Measurements from ENCODE around the gene SP110.

Gene SP110

DNA sequence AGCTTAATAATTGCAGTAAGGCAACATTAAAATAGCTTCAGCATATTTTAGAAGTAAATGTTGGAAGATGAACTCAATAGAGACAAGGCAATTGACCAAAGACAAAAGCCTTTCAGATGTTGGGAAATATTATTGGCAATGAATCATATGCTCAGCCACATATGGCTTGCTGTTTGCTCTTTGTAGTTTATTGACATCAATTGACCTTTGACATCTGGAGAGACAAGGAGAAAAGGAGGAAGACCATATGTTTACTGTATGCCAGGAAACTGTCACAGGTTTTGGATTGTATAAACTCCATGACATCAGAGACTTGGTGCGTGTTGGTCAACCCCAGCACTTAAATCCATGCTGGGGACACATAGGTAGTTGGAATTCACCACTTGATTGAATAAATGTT, 90.4 kb downstream of the SP110 start:
- ChIA-PET POLR2A (no interaction called here), CTCF (interaction anchor here (0.5 kb wide), 1 partner anchor 695 kb away, joined by 3 read pairs; no protein-coding TSS in a partner anchor)
- TF ChIP-seq ZNF155 (tag by site-specific recombination; IDR thresholded peaks at IDR 0.05), result no peak
- Histone ChIP-seq H3K4me1 (ENCODE audit: control insufficient read depth, insufficient read depth, low read length) (no peaks in the 10 kb centered on the region), H3K4me3 (ENCODE audit: low read depth, low read length) (no peak overlapping the region), H3K36me3 (ENCODE audit: control insufficient read depth in 2 of 2, insufficient read depth in 1 of 2, low read length in 2 of 2) (no peaks in the 10 kb centered on the region), H3K9me3 (ENCODE audit: control insufficient read depth, insufficient read depth, low read depth, low read length) (no peaks in the 10 kb centered on the region), H3K27ac (ENCODE audit: extremely low read depth, low read depth, low read length) (no peak overlapping the region)

DNA sequence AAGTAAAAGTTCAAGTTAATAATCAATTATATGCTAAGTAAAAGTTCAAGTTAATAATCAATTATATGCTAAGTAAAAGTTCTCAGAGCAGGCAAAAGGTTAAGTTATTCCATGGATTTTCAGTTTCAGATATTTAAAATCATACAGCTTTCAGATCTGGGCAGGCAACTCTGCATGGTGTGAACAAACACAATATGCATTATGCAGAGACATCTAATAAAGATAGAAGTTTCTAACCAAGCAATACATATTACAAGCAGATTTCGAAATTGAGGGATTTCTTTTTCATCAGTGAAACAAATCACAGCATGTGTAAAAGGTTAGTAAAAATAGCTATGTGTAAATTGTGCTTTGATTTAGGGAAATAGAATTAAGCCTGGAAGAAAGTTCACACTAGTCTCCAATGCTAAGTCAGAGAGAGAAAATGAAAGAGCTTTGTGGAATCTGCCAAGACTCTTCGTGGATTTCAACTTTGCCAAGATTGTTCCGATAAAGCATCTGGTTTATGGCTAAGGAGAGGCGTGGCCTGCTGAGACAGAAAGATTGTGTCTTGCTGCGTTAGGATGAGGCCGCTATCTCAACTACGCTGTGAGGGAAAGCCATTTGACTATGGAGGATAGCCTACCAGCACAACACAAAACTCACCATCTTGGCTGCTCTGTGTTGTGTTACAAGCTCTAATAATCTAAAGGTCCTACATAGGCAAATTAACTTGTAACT, 91.0 kb downstream of the SP110 start:
- H3K27ac ChIP-seq (ENCODE audit: extremely low read depth, low read depth, low read length), result no peak overlapping the region
- ChIA-PET CTCF (interaction anchor here (0.5 to 0.9 kb wide), 4 partner anchors 38 to 696 kb away, joined by 3 read pairs; no protein-coding TSS in a partner anchor), POLR2A (no interaction called here)
- H3K4me3 ChIP-seq (ENCODE audit: low read depth, low read length), result no peak overlapping the region
- no peaks in the 10 kb centered on the region for H3K4me1 ChIP-seq (ENCODE audit: control insufficient read depth, insufficient read depth, low read length)
- TF ChIP-seq ZNF394 (tag by site-specific recombination; IDR thresholded peaks at IDR 0.05; ENCODE audit: borderline replicate concordance) (no peak), ZNF157 (tag by site-specific recombination; IDR thresholded peaks at IDR 0.05) (no peak), ZNF48 (tag by site-specific recombination; IDR thresholded peaks at IDR 0.05) (no peak), ZNF629 (tag by site-specific recombination; IDR thresholded peaks at IDR 0.05) (no peak), GLIS1 (tag by site-specific recombination; IDR thresholded peaks at IDR 0.05) (no peak)
- TF ChIP-seq, protein P1, sequence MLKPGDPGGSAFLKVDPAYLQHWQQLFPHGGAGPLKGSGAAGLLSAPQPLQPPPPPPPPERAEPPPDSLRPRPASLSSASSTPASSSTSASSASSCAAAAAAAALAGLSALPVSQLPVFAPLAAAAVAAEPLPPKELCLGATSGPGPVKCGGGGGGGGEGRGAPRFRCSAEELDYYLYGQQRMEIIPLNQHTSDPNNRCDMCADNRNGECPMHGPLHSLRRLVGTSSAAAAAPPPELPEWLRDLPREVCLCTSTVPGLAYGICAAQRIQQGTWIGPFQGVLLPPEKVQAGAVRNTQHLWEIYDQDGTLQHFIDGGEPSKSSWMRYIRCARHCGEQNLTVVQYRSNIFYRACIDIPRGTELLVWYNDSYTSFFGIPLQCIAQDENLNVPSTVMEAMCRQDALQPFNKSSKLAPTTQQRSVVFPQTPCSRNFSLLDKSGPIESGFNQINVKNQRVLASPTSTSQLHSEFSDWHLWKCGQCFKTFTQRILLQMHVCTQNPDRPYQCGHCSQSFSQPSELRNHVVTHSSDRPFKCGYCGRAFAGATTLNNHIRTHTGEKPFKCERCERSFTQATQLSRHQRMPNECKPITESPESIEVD (tag by site-specific recombination; IDR thresholded peaks at IDR 0.05), result no peak
- TF ChIP-seq, protein P2, sequence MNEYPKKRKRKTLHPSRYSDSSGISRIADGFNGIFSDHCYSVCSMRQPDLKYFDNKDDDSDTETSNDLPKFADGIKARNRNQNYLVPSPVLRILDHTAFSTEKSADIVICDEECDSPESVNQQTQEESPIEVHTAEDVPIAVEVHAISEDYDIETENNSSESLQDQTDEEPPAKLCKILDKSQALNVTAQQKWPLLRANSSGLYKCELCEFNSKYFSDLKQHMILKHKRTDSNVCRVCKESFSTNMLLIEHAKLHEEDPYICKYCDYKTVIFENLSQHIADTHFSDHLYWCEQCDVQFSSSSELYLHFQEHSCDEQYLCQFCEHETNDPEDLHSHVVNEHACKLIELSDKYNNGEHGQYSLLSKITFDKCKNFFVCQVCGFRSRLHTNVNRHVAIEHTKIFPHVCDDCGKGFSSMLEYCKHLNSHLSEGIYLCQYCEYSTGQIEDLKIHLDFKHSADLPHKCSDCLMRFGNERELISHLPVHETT (tag by site-specific recombination; IDR thresholded peaks at IDR 0.05), result no peak
- TF ChIP-seq, protein P3, sequence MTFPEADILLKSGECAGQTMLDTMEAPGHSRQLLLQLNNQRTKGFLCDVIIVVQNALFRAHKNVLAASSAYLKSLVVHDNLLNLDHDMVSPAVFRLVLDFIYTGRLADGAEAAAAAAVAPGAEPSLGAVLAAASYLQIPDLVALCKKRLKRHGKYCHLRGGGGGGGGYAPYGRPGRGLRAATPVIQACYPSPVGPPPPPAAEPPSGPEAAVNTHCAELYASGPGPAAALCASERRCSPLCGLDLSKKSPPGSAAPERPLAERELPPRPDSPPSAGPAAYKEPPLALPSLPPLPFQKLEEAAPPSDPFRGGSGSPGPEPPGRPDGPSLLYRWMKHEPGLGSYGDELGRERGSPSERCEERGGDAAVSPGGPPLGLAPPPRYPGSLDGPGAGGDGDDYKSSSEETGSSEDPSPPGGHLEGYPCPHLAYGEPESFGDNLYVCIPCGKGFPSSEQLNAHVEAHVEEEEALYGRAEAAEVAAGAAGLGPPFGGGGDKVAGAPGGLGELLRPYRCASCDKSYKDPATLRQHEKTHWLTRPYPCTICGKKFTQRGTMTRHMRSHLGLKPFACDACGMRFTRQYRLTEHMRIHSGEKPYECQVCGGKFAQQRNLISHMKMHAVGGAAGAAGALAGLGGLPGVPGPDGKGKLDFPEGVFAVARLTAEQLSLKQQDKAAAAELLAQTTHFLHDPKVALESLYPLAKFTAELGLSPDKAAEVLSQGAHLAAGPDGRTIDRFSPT (tag by site-specific recombination; IDR thresholded peaks at IDR 0.05), result no peak
- no peaks in the 10 kb centered on the region for H3K9me3 ChIP-seq (ENCODE audit: control insufficient read depth, insufficient read depth, low read depth, low read length)
- H3K36me3 ChIP-seq (ENCODE audit: control insufficient read depth in 2 of 2, insufficient read depth in 1 of 2, low read length in 2 of 2), result no peaks in the 10 kb centered on the region

DNA sequence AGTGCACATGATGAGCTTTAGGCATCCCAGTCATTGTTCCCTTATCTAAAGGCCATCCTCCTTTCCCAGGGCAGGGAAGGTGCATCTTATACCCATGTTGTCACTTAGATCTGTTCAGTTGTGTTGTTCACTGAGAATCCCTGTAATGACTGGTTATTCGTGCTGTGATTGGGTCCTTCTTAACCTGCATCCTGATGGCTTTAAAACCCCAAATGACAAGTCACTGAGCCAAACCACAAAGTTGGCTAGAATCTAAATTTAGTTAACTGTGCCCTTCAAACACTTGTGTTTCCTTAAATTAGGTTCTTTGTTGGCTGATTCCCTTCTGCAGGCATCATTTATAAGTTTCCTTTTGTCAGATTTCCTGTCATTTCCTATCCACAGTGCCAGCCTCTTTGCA, 92.6 kb downstream of the SP110 start:
- H3K36me3 ChIP-seq (ENCODE audit: control insufficient read depth in 2 of 2, insufficient read depth in 1 of 2, low read length in 2 of 2), result no peaks in the 10 kb centered on the region
- no peak overlapping the region for H3K27ac ChIP-seq (ENCODE audit: extremely low read depth, low read depth, low read length)
- no peaks in the 10 kb centered on the region for H3K9me3 ChIP-seq (ENCODE audit: control insufficient read depth, insufficient read depth, low read depth, low read length)
- no peak overlapping the region for H3K4me3 ChIP-seq (ENCODE audit: low read depth, low read length)
- H3K4me1 ChIP-seq (ENCODE audit: control insufficient read depth, insufficient read depth, low read length), result no peaks in the 10 kb centered on the region
- CTCF ChIA-PET, result no interaction called here
- POLR2A ChIA-PET, result no interaction called here
- TF ChIP-seq ZNF169 (tag by site-specific recombination; IDR thresholded peaks at IDR 0.05) (no peak), ZNF354C (tag by site-specific recombination; IDR thresholded peaks at IDR 0.05; ENCODE audit: borderline replicate concordance, low read depth) (no peak), ZNF623 (tag by site-specific recombination; IDR thresholded peaks at IDR 0.05) (no peak), ZNF223 (tag by site-specific recombination; IDR thresholded peaks at IDR 0.05) (no peak), ZNF571 (tag by site-specific recombination; IDR thresholded peaks at IDR 0.05) (no peak), REPIN1 (tag by site-specific recombination; IDR thresholded peaks at IDR 0.05; ENCODE audit: low read depth) (no peak), ZBTB48 (tag by site-specific recombination; IDR thresholded peaks at IDR 0.05) (no peak), ZNF214 (tag by site-specific recombination; IDR thresholded peaks at IDR 0.05; ENCODE audit: borderline replicate concordance) (no peak), ZNF600 (tag by site-specific recombination; IDR thresholded peaks at IDR 0.05) (no peak), BCL11B (tag by site-specific recombination; IDR thresholded peaks at IDR 0.05; ENCODE audit: low read depth) (no peak), ZNF654 (tag by site-specific recombination; IDR thresholded peaks at IDR 0.05; ENCODE audit: low read depth) (no peak), ZSCAN23 (tag by site-specific recombination; IDR thresholded peaks at IDR 0.05) (no peak)
- TF ChIP-seq, protein P4, sequence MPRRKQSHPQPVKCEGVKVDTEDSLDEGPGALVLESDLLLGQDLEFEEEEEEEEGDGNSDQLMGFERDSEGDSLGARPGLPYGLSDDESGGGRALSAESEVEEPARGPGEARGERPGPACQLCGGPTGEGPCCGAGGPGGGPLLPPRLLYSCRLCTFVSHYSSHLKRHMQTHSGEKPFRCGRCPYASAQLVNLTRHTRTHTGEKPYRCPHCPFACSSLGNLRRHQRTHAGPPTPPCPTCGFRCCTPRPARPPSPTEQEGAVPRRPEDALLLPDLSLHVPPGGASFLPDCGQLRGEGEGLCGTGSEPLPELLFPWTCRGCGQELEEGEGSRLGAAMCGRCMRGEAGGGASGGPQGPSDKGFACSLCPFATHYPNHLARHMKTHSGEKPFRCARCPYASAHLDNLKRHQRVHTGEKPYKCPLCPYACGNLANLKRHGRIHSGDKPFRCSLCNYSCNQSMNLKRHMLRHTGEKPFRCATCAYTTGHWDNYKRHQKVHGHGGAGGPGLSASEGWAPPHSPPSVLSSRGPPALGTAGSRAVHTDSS (tag by site-specific recombination; IDR thresholded peaks at IDR 0.05), result no peak

All from HEK293 (cell line).